Thoracic aorta (tissue), 2 donors: ENCODE data around the gene SERPINH1. TPM values are rescaled to one million over a fixed set of nuclear protein-coding genes. Genes with fewer than 3 reads are reported as not detected.

Experiments
- ATAC-seq: fragments of 150-250 bp; one replicate; pipeline ENCODE4 v1.8.0; 2017; ENCODE audit warnings: low read depth; ENCODE audit not compliant: insufficient number of reproducible peaks, low FRiP score
- DNase-seq: peaks from one replicate; pipeline ENCODE4 v3.0.0-alpha.2; 2020; ENCODE audit warnings: low spot score
- H3K27ac ChIP-seq, 2 donors: fragments of 200-600 bp; sonication (generic); 1 replicate in 1 of 2; 2 replicates in 1 of 2; pipeline ENCODE4 v1.5.1; 2016; ENCODE audit warnings: mild to moderate bottlenecking in 2 of 2, moderate library complexity in 2 of 2
- H3K27me3 ChIP-seq: fragments of 200-600 bp; sonication (generic); replicated peaks from 2 replicates; pipeline ENCODE4 v1.6.0; 2016; ENCODE audit warnings: mild to moderate bottlenecking; ENCODE audit not compliant: insufficient read depth
- H3K36me3 ChIP-seq: fragments of 200-600 bp; sonication (generic); one replicate; pipeline ENCODE4 v1.5.1; 2016
- H3K4me1 ChIP-seq, 2 donors: fragments of 200-600 bp; sonication (generic); 1 replicate in 1 of 2; 2 replicates in 1 of 2; pipeline versions ENCODE4 v1.5.1 to v1.6.0; 2016; ENCODE audit warnings: low read depth in 2 of 2, mild to moderate bottlenecking in 1 of 2; ENCODE audit not compliant: control insufficient read depth in 1 of 2
- H3K4me3 ChIP-seq: fragments of 200-600 bp; sonication (generic); 2 replicates; pipeline ENCODE4 v1.5.1; 2016; ENCODE audit warnings: mild to moderate bottlenecking
- H3K9me3 ChIP-seq: fragments of 200-600 bp; sonication (generic); 2 replicates; pipeline ENCODE4 v1.5.1; 2016
- total RNA-seq, 2 donors: library from RNA; depleted of rRNA; stranded (reverse); fragments of >200 nt; gene quantifications; one replicate each; pipeline versions ENCODE4 v1.1.0 to v1.2.3, GENCODE V29; 2016
- TF ChIP-seq, protein P1 (sequence below): fragments of 200-600 bp; sonication (generic); IDR thresholded peaks from one replicate; pipeline ENCODE4 v1.5.1; 2019; ENCODE audit warnings: antibody characterized with exemption

The SERPINH1 gene
- total RNA-seq, 2 donors from 2014 or later, result 367 to 480 TPM

DNA sequence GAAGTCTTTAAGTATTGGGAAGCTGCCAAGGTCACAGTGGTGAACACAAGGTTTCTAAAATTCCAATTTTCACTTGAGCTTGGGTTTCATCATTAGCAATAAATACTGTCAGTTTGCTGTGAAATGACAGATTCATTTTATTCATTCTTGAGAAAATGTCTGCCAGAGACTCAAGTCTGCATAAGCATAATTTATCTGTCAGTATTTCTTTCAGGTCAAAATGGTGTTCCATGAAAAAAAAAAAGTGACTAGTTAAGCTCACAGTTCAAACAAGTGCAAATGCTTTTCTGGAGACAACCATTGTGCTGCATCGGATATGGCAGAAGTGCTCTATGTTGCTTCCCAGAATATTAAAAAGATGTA is 28.2 kb upstream of the SERPINH1 start:
- Histone ChIP-seq H3K27me3 (no peaks in the 10 kb centered on the region), H3K4me3 (no peak overlapping the region), H3K27ac (no peak overlapping the region), H3K36me3 (no peaks in the 10 kb centered on the region), H3K9me3 (no peaks in the 10 kb centered on the region), H3K4me1 (no peaks in the 10 kb centered on the region)
- TF ChIP-seq, protein P1, sequence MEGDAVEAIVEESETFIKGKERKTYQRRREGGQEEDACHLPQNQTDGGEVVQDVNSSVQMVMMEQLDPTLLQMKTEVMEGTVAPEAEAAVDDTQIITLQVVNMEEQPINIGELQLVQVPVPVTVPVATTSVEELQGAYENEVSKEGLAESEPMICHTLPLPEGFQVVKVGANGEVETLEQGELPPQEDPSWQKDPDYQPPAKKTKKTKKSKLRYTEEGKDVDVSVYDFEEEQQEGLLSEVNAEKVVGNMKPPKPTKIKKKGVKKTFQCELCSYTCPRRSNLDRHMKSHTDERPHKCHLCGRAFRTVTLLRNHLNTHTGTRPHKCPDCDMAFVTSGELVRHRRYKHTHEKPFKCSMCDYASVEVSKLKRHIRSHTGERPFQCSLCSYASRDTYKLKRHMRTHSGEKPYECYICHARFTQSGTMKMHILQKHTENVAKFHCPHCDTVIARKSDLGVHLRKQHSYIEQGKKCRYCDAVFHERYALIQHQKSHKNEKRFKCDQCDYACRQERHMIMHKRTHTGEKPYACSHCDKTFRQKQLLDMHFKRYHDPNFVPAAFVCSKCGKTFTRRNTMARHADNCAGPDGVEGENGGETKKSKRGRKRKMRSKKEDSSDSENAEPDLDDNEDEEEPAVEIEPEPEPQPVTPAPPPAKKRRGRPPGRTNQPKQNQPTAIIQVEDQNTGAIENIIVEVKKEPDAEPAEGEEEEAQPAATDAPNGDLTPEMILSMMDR, result no peak
- DNase-seq (no peak), ATAC-seq (no peak)

DNA sequence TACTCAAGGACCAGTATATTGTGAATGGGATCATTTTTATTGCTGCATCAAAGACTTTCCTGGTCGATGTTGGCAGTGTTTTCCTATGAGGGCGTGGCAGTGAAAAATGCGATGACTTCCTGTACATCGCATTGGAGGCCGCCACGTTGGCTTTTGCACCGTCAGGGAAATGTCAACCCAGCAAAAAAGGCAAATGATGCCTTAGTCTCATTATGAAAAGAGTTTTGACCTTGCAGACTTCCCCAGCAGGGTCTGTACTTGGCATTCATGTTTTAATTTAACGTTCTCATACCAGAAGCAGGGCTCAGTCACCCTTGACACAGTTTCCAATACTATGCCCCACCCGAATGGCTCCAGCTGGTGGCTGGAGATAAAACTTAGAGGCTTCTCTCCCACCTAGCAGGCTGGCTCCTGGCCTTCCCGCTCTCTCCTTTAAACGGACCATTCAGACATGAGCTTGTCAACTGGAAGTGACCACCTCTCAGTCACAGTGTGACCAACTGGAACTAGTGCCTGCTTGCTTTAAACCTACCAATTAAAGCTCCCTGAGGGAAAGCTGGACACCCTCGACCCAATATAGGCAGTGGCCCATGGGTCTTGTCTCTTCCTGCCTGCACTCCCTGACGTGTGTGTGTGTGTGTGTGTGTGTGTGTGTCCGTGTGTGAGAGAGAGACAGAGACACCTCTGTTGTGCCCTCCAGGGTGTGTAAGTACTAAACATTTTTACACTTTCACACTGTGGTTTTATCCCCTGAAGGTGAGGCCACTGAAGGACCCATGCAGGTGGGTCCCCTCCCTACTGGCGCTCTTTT is 27.6 kb upstream of the SERPINH1 start:
- DNase-seq, result no peak
- no peaks in the 10 kb centered on the region for H3K4me1 ChIP-seq
- no peaks in the 10 kb centered on the region for H3K36me3 ChIP-seq
- TF ChIP-seq, protein P1, result no peak
- H3K4me3 ChIP-seq, result no peak overlapping the region
- H3K27ac ChIP-seq, result no peak overlapping the region
- H3K9me3 ChIP-seq, result no peaks in the 10 kb centered on the region
- no peaks in the 10 kb centered on the region for H3K27me3 ChIP-seq
- ATAC-seq, result no peak

DNA sequence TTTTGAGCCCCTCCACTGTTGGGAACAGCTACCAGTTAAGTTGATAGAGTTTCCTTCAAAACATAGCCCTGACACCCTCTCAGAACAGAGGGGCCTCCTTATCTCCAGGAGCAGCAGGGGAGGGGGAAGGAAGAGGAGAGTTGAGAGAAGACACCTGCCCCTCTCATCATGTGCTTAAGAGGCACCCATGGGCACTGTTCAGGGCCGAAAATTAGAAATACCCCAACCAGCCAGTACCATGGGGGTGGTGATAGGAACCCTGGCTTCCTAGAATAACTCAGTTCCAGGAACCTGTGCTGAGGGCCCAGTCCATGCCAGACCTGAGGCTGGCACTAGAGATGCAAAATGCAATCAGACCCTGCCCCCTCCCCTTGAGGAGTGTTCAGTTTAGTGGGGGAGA is 27.0 kb upstream of the SERPINH1 start:
- DNase-seq, result no peak
- Histone ChIP-seq H3K36me3 (no peaks in the 10 kb centered on the region), H3K4me3 (no peak overlapping the region), H3K9me3 (no peaks in the 10 kb centered on the region), H3K27ac (no peak overlapping the region), H3K27me3 (no peaks in the 10 kb centered on the region), H3K4me1 (no peaks in the 10 kb centered on the region)
- ATAC-seq, result no peak
- TF ChIP-seq, protein P1, result no peak

DNA sequence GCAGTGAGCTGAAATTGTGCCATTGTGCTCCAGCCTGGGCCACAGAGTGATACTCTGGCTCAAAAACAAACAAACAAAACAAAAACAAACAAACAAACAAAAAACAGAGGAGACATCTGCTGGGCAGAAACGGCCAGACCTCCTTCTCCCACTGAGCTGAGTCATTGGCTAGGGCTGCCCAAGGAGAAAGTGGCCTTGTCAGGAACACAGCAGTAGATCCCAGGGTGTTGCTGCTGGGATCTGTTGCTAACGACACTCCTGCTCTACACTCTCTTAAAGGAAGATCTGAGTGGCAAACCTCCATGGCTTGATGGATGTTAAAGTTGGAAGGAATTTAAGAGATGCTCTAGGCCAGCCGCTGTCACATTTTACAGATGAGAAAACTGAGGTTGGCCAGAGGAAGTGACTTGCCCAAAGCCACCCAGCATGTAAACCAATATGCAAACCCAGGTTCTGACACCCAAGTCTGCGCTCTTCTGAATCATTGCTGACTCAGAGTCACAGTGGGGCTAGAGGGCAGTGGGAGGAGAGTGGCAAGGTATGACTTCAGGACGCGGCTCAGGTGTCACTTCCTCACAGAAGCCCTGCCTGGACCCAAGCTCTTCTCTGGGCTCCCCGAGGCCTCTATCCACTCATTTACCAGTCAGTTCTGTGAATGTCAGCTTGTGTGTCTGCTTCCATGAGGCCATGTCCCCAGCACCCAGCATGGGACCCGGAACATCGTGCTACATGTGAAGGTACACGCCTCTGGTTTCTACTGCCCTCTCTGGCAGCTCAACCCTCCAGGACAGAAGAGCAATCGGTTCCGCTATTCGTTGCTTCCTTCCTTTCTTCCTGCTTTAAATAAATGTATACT is 25.0 kb upstream of the SERPINH1 start:
- no peak overlapping the region for H3K4me3 ChIP-seq
- TF ChIP-seq, protein P1, result no peak
- ATAC-seq (no peak), DNase-seq (no peak)
- no peak overlapping the region for H3K27ac ChIP-seq
- H3K27me3 ChIP-seq, result no peaks in the 10 kb centered on the region
- no peaks in the 10 kb centered on the region for H3K9me3 ChIP-seq
- no peaks in the 10 kb centered on the region for H3K4me1 ChIP-seq
- H3K36me3 ChIP-seq, result no peaks in the 10 kb centered on the region

DNA sequence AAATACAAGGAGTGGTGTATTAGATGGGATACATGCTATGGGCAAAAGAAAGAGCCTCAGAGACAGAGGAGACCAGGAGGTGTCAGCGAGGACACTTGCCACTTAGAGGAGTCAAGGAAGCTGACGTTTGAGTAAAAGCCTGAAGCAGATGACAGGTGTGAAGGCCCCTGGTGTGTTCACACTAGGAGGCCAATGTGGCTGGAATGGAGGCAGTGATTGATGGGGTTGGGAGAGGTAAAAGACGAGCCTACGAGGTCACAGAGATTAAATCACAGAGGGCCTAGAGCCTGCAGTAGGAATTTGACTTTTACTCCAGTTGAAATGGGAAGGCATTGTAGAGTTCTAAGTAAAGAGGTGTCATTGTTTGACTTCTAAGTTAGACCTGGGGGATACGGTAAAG is 24.3 kb upstream of the SERPINH1 start:
- TF ChIP-seq, protein P1, result no peak
- no peak for DNase-seq
- no peaks in the 10 kb centered on the region for H3K4me1 ChIP-seq
- no peaks in the 10 kb centered on the region for H3K36me3 ChIP-seq
- H3K9me3 ChIP-seq, result no peaks in the 10 kb centered on the region
- no peaks in the 10 kb centered on the region for H3K27me3 ChIP-seq
- H3K4me3 ChIP-seq, result no peak overlapping the region
- ATAC-seq, result no peak
- no peak overlapping the region for H3K27ac ChIP-seq
